Liver (tissue), 9 donors: Measurements from ENCODE around the gene LTBP2. TPM values are rescaled to one million over a fixed set of nuclear protein-coding genes. Genes with fewer than 3 reads are reported as not detected.

ENCODE experiments used
- DNase-seq: peaks from one replicate; pipeline ENCODE4 v3.0.0-alpha.2; 2017; ENCODE audit warnings: low spot score
- H3K27ac ChIP-seq, 2 donors: one replicate each; pipeline ENCODE4 v1.7.0; 2013; ENCODE audit warnings: inconsistent platforms in 2 of 2, low read length in 2 of 2, control low read depth in 1 of 2, low read depth in 1 of 2, mild to moderate bottlenecking in 1 of 2
- H3K27me3 ChIP-seq, 4 donors: one replicate each; pipeline versions ENCODE4 v1.6.1 to v1.7.0; 2013; ENCODE audit warnings: low read length in 3 of 4, inconsistent platforms in 1 of 4, mild to moderate bottlenecking in 1 of 4, moderate library complexity in 1 of 4; ENCODE audit not compliant: control insufficient read depth in 4 of 4, insufficient read depth in 4 of 4
- H3K36me3 ChIP-seq, 4 donors: one replicate each; pipeline versions ENCODE4 v1.6.1 to v1.7.0; 2013; ENCODE audit warnings: low read length in 3 of 4, mild to moderate bottlenecking in 3 of 4, low read depth in 1 of 4, moderate library complexity in 1 of 4; ENCODE audit not compliant: control insufficient read depth in 4 of 4, insufficient read depth in 3 of 4
- H3K4me1 ChIP-seq, 4 donors: one replicate each; pipeline versions ENCODE4 v1.6.1 to v1.7.0; 2013; ENCODE audit warnings: low read length in 3 of 4, mild to moderate bottlenecking in 3 of 4, moderate library complexity in 1 of 4; ENCODE audit not compliant: control insufficient read depth in 4 of 4, insufficient read depth in 4 of 4
- H3K4me3 ChIP-seq, 3 donors: one replicate each; pipeline versions ENCODE4 v1.6.1 to v1.7.0; 2013; ENCODE audit warnings: low read length in 3 of 3, control low read depth in 1 of 3, low read depth in 1 of 3, mild to moderate bottlenecking in 1 of 3
- H3K9ac ChIP-seq, 2 donors: one replicate each; pipeline ENCODE4 v1.7.0; 2013; ENCODE audit warnings: low read length in 2 of 2, mild to moderate bottlenecking in 2 of 2, moderate library complexity in 2 of 2, control low read depth in 1 of 2, low read depth in 1 of 2
- H3K9me3 ChIP-seq, 4 donors: one replicate each; pipeline versions ENCODE4 v1.6.1 to v1.7.0; 2013; ENCODE audit warnings: low read length in 3 of 4; ENCODE audit not compliant: control insufficient read depth in 4 of 4
- CTCF ChIP-seq: fragments of 150-350 bp; IDR thresholded peaks from 2 replicates; pipeline ENCODE4 v1.5.1; 2017; ENCODE audit warnings: improper control_type of control experiment, low read depth, low read length; ENCODE audit not compliant: missing input control
- EGR1 ChIP-seq, 2 donors: IDR thresholded peaks; 2 replicates each; pipeline ENCODE4 v1.6.1; 2016 to 2018; ENCODE audit warnings: antibody characterized with exemption in 2 of 2, low read depth in 2 of 2
- FOXA1 ChIP-seq: IDR thresholded peaks from 2 replicates; pipeline ENCODE4 v1.6.1; 2016; ENCODE audit warnings: antibody characterized with exemption
- GABPA ChIP-seq, 2 donors: IDR thresholded peaks in 1 of 2; conservative IDR thresholded peaks in 1 of 2; 2 replicates each; pipeline ENCODE4 v1.6.1; 2016; ENCODE audit warnings: antibody characterized with exemption in 2 of 2, mild to moderate bottlenecking in 1 of 2, moderate library complexity in 1 of 2
- HNF4A ChIP-seq, 2 donors: conservative IDR thresholded peaks; 2 replicates each; pipeline ENCODE4 v1.6.1; 2016; ENCODE audit warnings: antibody characterized with exemption in 2 of 2, mild to moderate bottlenecking in 2 of 2
- HNF4G ChIP-seq: IDR thresholded peaks from 2 replicates; pipeline ENCODE4 v1.6.1; 2016; ENCODE audit warnings: antibody characterized with exemption
- JUND ChIP-seq, 2 donors: IDR thresholded peaks; 2 replicates each; pipeline ENCODE4 v1.6.1; 2016; ENCODE audit warnings: antibody characterized with exemption in 2 of 2
- MAX ChIP-seq: IDR thresholded peaks from 2 replicates; pipeline ENCODE4 v1.6.1; 2016; ENCODE audit warnings: antibody characterized with exemption
- NR2F2 ChIP-seq: IDR thresholded peaks from 2 replicates; pipeline ENCODE4 v1.6.1; 2016; ENCODE audit warnings: antibody characterized with exemption
- RAD21 ChIP-seq, 2 donors: IDR thresholded peaks; 2 replicates each; pipeline ENCODE4 v1.6.1; 2016; ENCODE audit warnings: antibody characterized with exemption in 2 of 2, mild to moderate bottlenecking in 2 of 2
- RXRA ChIP-seq, 2 donors: IDR thresholded peaks; 2 replicates each; pipeline ENCODE4 v1.6.1; 2017 to 2018; ENCODE audit warnings: antibody characterized with exemption in 2 of 2, mild to moderate bottlenecking in 1 of 2
- SP1 ChIP-seq: IDR thresholded peaks from 2 replicates; pipeline ENCODE4 v1.6.1; 2018; ENCODE audit warnings: antibody characterized with exemption, mild to moderate bottlenecking
- TAF1 ChIP-seq: conservative IDR thresholded peaks from 2 replicates; pipeline ENCODE4 v1.6.1; 2016; ENCODE audit warnings: antibody characterized with exemption, mild to moderate bottlenecking
- YY1 ChIP-seq: IDR thresholded peaks from 2 replicates; pipeline ENCODE4 v1.6.1; 2016; ENCODE audit warnings: antibody characterized with exemption, mild to moderate bottlenecking
- ZBTB33 ChIP-seq: IDR thresholded peaks from 2 replicates; pipeline ENCODE4 v1.6.1; 2016; ENCODE audit warnings: antibody characterized with exemption
- WGBS: extraction: QIAGEN DNeasy Blood & Tissue Kit; methylation state at CpG from one replicate; pipeline ENCODE4 v1.1.7; 2013; 5-methylcytosine and 5-hydroxymethylcytosine counted together
- polyA plus RNA-seq, 2 donors: library from polyadenylated mRNA; stranded (reverse) in 1 of 2; unstranded in 1 of 2; fragments of 200-250 nt in 1 of 2; fragments of >200 nt in 1 of 2; fragmentation: Nextera tagmentation in 1 of 2; extraction: Ambion mirVana in 1 of 2; gene quantifications; one replicate each; pipeline versions ENCODE4 v1.2.1 to v1.2.3, GENCODE V29; 2013 to 2015
- total RNA-seq, 2 donors: library from RNA; depleted of rRNA; stranded (reverse); fragments of >200 nt; gene quantifications; one replicate each; pipeline ENCODE4 v1.2.3, GENCODE V29; 2014
- TF ChIP-seq, protein P1 (sequence below): IDR thresholded peaks from 2 replicates; pipeline ENCODE4 v1.6.1; 2016; ENCODE audit warnings: antibody characterized with exemption, mild to moderate bottlenecking
- donor health status: healthy.
- donor health status: healthy.
- donor health status: healthy.
- donor health status: healthy.
- donor health status: healthy.

Gene LTBP2
- total and polyA plus RNA-seq, 4 donors, result 0.24 to 1.3 (median 0.89) TPM

GRCh38 chr14:74527736-74528280 lies 84.2 kb downstream of the LTBP2 start:
- H3K9me3 ChIP-seq, result no peaks in the 10 kb centered on the region
- H3K27me3 ChIP-seq, result no peaks in the 10 kb centered on the region
- TF ChIP-seq FOXA1 (no peak), RXRA (IDR thresholded peaks at IDR 0.05) (no peak), RAD21 (IDR thresholded peaks at IDR 0.05) (no peak), GABPA (IDR thresholded peaks at IDR 0.05 in 1 of 2, conservative IDR thresholded peaks at IDR 0.05 in 1 of 2) (no peak), ZBTB33 (no peak), HNF4G (no peak), HNF4A (conservative IDR thresholded peaks at IDR 0.05) (no peak), SP1 (no peak), JUND (IDR thresholded peaks at IDR 0.05) (no peak), MAX (no peak), TAF1 (no peak), YY1 (no peak), CTCF (no peak), EGR1 (IDR thresholded peaks at IDR 0.05; ENCODE audit: low read depth in 2 of 2) (no peak), NR2F2 (no peak)
- TF ChIP-seq, protein P1, sequence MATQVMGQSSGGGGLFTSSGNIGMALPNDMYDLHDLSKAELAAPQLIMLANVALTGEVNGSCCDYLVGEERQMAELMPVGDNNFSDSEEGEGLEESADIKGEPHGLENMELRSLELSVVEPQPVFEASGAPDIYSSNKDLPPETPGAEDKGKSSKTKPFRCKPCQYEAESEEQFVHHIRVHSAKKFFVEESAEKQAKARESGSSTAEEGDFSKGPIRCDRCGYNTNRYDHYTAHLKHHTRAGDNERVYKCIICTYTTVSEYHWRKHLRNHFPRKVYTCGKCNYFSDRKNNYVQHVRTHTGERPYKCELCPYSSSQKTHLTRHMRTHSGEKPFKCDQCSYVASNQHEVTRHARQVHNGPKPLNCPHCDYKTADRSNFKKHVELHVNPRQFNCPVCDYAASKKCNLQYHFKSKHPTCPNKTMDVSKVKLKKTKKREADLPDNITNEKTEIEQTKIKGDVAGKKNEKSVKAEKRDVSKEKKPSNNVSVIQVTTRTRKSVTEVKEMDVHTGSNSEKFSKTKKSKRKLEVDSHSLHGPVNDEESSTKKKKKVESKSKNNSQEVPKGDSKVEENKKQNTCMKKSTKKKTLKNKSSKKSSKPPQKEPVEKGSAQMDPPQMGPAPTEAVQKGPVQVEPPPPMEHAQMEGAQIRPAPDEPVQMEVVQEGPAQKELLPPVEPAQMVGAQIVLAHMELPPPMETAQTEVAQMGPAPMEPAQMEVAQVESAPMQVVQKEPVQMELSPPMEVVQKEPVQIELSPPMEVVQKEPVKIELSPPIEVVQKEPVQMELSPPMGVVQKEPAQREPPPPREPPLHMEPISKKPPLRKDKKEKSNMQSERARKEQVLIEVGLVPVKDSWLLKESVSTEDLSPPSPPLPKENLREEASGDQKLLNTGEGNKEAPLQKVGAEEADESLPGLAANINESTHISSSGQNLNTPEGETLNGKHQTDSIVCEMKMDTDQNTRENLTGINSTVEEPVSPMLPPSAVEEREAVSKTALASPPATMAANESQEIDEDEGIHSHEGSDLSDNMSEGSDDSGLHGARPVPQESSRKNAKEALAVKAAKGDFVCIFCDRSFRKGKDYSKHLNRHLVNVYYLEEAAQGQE, result no peak
- H3K4me1 ChIP-seq, result no peaks in the 10 kb centered on the region
- H3K4me3 ChIP-seq, result no peak overlapping the region
- no peak for DNase-seq
- WGBS, result 85% methylated on average over 10 of the region's 10 CpGs
- no peak overlapping the region for H3K9ac ChIP-seq
- H3K36me3 ChIP-seq, result no peaks in the 10 kb centered on the region
- H3K27ac ChIP-seq, result no peak overlapping the region
